Measurements from ENCODE around the gene CEP126.

Gene CEP126

GRCh38 chr11:101914738-101915426 lies at the start of gene CEP126:
TSS of gene CEP126 (plus strand) at chr11:101915010. CDS start at chr11:101915285, 275 bp downstream.
- peak; percentile 91 for DNase-seq (ENCODE audit: low spot score)

- DNase-seq (ENCODE audit: low spot score), result no peak
Measured at GRCh38 chr11:101866619-101867491, 48.0 kb upstream of the CEP126 start.

DNA sequence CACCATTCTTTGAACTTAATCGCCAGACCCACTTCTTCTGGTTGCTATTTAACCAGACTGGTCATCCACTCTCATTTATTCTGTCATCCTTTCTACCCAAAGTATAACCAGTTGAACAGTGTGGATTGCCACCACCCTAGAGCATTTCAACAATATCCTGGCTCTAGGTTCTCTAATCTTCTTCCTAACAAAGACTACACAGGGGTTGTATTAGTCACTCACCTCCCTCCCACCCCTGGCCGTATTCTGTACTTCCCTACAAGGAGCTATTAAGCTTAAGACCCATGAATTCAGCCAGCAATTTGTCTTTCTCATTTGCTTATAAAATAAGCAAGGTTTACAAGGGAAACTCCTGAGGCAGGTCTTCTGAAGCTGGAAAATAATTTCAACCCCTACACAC lies 46.9 kb upstream of the CEP126 start:
- no peak for DNase-seq (ENCODE audit: low spot score)

- DNase-seq (ENCODE audit: low spot score), result peak; percentile 62
Measured at GRCh38 chr11:101870510-101870909, 44.3 kb upstream of the CEP126 start.

DNA sequence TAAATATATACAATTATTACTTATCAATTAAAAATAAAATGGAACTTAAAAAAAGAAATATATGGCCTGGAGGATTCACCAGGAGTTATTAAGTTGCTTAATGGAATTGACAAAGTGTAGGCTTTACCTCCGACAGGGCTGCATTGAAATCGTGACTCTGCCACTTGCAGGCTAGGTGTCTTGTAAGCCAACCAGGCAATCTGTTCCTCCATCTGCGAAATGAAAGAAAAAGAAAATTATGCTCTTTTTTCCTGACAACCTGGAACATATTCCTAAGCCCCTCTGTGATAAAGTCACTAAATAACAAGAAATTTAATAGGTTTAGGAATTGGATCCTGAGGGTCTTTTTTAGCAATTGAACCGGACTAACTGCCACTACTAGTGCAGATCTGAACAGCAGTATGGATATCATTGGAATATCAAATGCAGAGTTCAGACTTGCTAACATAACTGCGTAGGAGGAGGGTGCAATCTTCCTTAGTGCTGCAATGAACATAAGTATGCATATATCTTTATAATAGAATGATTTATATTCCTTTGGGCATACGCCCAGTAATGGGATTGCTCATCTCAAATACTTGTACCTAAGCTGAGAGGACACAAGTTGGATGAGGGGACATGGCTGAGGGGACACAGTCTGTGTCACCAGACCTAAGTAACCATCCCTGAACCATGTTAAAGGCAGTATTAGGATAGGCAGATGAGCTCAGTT lies 42.5 kb upstream of the CEP126 start:
- DNase-seq (ENCODE audit: low spot score), result no peak

DNA sequence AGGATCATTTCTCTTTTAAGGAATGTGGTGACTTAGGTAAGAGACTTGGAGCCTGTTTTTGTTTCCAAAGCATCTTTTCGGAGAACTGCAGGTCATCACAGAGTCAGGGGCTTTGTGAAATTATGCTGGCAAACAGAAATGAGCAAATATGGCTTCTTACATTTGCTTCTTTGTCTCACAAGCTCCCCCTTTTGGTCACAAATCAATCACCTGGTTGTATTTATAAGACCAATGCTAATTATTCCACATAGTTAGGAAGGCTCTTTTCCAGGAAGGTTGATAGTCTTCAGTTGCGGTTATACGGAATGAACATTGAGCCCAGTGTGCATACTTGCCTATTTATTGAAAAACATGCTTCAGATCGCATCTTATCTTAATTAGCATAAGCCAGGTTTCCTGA lies 34.6 kb upstream of the CEP126 start:
- DNase-seq (ENCODE audit: low spot score), result peak; percentile 71

DNA sequence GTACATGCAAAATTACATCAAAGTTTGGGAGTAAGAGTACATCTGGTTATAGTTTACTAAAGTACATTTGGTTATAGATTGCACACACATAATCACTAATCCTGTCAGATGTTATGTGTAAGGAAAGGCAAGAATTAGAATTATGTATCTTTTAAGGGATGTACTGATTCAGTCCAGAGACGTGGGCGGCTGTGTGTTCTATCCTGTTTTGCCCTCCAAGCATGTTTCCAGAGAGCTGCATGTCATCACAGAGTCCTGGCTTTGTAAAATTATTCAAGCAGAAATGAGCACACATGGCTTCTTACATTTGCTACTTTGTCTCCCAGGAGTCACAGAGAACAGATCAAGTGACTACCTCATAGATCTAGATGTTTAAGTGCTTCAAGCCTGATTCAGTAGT lies 33.2 kb upstream of the CEP126 start:
- no peak for DNase-seq (ENCODE audit: low spot score)

- DNase-seq (ENCODE audit: low spot score), result no peak
Measured at GRCh38 chr11:101885631-101886030, 29.2 kb upstream of the CEP126 start.

GRCh38 chr11:101889767-101890166 lies 25.0 kb upstream of the CEP126 start:
- DNase-seq (ENCODE audit: low spot score), result no peak

- no peak for DNase-seq (ENCODE audit: low spot score)
Measured at GRCh38 chr11:101894505-101894904, 20.3 kb upstream of the CEP126 start.

DNA sequence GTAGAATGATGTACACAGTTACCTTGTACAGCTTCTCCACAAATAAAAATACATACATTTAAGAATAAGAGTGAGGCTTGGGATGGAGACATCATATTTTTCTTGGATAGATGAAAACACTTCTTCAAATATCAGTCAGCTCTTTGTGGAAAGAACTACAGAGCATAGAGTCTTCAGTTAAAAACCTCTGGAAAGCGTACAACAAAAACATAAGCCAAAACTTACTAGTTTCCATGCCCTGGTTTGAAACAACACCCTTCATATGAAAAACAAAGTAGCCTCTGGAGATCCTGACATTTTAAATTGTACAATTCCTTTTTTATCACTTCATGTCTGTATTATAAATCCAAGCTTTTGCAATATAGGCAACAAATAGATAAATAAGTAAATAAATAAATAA lies 7.0 kb upstream of the CEP126 start:
- no peak for DNase-seq (ENCODE audit: low spot score)

DNA sequence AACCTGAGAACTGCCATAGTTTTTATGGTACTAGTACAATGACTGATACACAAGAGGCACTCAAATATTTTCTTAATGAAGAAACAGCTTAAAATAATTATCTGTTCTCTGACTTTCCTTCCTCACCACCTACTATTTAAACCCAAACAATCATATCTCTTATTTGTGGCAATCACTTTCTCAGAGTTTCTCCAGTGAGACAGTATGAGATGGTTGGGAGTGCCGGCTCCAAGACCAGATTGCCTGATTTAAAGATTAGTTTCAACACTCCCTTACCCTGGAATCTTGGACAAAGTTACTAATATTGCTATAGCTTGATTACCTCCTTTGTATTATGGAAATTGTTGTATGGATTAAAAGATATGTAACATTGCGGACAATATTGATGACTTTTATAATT lies 5.7 kb upstream of the CEP126 start:
- no peak for DNase-seq (ENCODE audit: low spot score)

DNA sequence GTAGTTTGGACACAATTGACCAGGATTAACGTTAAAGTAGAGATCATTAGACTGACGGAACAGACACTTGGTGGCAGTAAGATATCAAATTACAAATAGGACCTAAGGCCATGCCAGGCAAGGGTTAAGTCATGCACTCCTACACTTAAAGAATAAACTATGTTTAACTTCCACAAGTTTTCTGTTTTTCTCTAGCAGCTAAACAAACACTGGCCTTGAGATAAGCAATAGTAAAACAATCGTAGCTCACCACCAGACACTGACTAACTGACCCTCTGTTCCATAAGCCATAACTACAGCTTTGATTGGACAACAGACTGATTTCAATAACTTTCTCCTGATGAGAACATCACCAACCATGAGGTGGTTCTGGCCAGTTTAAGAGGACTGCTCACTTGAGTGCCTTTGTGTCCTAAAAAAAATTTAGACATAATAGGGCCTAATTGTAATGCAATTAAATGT lies 2.0 kb upstream of the CEP126 start:
- no peak for DNase-seq (ENCODE audit: low spot score)

DNA sequence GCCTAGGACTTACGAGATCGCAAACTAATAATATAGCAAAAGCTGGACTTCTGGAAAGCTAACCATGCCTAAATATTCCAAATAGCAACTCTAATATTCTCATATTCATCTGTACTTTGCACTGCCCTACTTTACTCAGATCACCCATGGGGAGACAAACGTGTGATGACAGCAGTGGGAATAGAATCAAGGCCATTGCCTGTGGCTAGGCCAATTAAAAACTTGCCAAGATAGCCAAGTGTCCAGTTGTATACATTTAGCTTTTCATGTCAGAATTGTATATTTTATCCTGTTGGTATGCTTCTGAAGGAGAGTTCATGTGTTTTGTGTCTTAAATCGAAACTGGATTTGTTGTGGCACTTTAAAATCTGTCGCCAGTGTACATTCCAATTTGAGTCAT lies 1.2 kb upstream of the CEP126 start:
- no peak for DNase-seq (ENCODE audit: low spot score)

GRCh38 chr11:101914341-101914737 lies 471 bp upstream of the CEP126 start:
- DNase-seq (ENCODE audit: low spot score), result no peak

- peak; percentile 74 for DNase-seq (ENCODE audit: low spot score)
Measured at GRCh38 chr11:101915791-101916291, 1.0 kb downstream of the CEP126 start.

DNA sequence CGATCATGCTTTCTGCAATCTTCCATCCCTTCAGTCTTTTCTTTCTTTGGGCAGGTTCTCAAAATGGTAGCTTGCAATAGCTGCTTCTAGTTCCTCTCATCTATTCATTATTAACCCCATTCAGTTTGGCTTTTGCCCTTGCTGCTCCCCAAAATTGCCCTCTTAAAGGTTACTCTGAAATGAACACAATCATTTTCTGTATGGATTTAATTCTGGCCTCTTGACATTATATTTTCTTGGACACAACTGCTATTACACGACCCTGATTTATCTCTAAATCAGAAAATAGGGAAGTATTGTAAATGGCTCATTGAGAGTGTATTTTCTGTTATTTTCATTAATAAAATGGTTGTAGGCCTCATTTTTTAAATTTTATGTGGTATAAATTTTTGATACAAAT lies 1.6 kb downstream of the CEP126 start, which contains the start of gene ANGPTL5:
Gene ANGPTL5 (minus strand): TSS at position 101 of the 400 bp plus-strand sequence. CDS start 8,613 bp downstream, outside the sequence.
- no peak for DNase-seq (ENCODE audit: low spot score)

DNA sequence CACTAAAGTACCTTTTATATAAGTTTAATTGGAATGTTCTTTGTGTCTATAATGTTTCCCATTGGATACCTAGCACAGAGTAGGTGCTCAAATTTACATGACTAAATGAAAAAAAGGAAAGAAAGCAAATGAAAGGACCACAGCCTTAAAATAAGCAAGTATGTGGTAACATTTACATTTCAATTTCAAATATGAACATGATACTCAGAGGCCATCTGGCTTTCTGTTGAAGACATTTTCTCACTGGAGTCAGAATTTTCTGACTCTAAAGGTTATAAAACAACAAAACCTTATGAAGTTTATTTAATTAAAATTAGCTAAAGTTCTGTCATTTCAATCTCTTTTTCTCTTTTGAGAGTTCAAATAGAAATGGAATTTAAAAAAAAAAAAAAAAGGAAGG lies 2.4 kb downstream of the CEP126 start:
- no peak for DNase-seq (ENCODE audit: low spot score)

DNA sequence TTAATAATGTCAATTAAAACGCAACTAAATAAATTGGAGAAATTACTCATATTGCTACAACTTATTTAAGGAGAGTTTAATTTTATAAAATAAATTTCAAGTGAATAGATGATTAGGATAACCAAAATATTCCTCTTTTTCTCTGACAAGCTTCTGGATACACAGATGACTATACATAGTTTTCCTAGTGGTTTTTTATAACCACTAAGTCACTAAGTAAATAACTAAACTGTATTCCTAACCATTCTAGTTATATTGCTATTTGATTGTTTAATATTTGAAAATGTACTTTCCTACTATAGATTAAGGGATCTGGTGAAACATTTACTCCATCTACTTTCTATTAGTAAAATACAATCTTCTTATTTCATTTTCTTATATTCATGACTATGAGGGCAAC lies 6.2 kb downstream of the CEP126 start:
- DNase-seq (ENCODE audit: low spot score), result no peak

DNA sequence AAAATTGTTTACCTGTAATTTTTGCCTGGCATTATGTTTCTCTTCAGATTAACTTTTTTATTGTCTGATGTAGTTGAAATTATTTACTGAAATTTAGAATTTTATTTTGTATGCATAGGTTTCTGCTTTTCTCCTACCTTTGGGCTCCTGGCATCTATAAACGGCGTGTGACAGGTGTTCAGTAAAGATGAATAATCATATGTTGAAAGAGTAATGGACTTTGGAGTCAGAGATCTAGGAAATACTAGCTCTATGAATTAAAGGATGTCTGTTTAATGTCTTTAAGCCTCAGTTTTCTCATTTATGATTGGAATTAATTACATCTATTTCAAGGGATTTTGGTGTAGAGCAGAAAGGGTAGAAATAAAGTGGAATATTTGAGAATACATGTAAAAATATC lies 8.7 kb downstream of the CEP126 start:
- DNase-seq (ENCODE audit: low spot score), result no peak

DNA sequence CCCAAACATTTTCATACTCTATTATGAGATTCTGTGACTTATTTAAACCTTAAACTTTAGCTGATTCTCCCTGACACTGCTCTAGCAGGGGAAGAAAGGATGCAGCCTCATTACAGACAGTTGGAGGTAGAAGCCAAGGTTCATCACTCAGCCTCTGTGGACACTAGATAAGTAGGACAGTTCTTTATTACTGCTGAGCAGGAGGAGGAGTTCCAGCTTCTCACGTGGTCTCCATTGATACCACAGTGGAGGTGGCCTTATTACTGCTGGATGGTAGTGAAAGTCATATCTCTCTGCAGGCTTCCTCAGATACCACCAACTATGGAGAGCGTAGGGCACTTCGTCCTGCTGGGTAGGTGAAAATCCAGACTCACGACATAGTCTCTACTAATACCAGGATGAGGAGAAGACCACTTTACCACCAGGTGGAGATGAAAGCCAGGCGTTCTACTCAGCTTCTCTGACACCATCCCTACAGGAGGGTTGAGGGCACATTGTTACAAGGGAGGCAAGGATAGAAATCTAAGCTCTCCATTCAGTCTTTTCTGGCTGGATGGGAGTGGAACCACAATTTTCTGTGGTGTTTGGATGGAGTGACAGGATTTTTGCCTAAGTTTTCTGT lies 14.6 kb downstream of the CEP126 start:
- DNase-seq (ENCODE audit: low spot score), result no peak

GRCh38 chr11:101931692-101932091 lies 16.9 kb downstream of the CEP126 start:
- no peak for DNase-seq (ENCODE audit: low spot score)

Measured in RKO (cell line).